HG03060 (cell line): ENCODE measurements around the gene DAB2IP.
"Not testable (repeated sequence)": the region's sequence is repeated elsewhere in the genome, so short reads cannot be mapped to it uniquely, and the experiment has no call there.

Experiments used
- ATAC-seq: cut with Tn5 transposase; IDR thresholded peaks from one replicate; pipeline ENCODE4 v1.9.1; 2021; ENCODE audit warnings: low read depth, moderate number of reproducible peaks; ENCODE audit not compliant: unreplicated experiment

Gene DAB2IP

GRCh38 chr9:121784731-121785411 lies 133.4 kb downstream of the DAB2IP start:
- no peak for ATAC-seq

DNA sequence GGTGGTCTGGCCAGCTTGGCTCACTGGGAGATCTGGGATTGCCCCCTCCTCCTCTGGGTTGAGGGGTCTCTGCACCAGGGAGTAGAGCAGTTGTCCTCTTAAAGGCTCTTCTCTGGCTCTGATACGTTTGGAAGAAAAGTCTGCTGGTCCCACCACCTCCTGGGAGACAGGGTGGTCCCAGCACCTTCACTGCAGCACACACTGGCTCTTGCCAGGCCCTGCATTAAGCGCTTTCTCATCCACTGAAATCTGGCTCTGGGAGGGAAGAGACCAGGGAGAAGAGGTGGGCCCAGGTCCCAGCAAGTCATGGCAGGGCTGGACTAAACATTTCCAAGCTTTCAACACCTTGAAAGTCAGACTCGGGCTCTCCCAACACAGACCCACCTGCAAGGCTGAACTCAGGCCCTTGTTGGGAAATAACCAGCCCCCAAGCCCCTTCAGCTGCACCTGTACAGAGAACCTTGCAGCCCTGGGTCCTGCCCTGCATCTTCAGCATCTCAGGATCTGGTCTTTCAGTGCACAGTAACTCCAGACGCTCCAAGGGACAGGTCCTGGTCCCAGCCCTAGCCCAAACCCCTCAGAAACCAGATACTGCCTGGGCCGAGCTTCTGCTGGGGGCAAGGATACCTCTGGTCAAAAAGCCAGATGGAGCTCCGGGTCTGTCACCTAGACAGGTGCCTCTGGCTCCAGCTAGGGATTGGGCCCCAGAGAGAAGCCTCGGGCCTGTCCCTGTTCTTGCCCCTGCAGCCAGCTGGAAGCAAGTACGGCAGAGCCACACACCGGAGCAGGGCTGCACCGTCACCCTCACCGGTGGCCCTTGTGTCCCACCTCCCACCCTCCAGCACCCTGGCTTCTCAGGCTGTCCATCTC lies 134.5 kb downstream of the DAB2IP start:
- ATAC-seq = no peak

DNA sequence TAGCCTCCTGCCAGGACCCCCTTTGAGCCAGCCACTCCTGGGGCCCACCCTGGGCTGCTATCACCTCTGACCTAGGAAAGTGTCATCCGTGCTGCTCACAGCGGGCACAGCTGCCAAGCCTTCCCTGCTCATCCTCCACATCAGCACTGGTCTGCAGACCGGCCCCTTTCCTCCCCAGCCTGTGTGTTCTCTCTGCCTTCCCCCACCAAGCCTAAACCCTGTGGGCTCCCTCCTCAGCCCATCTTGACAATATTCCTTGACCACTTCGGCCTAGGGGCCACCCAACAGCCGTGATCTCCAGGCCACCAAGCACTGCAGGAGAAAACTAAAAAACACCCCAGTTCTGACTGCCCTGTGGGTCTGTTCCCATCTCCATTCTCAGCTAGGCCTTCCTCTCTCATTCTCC lies 135.1 kb downstream of the DAB2IP start:
- no peak for ATAC-seq

GRCh38 chr9:121786998-121787422 lies 135.6 kb downstream of the DAB2IP start:
- ATAC-seq = no peak

DNA sequence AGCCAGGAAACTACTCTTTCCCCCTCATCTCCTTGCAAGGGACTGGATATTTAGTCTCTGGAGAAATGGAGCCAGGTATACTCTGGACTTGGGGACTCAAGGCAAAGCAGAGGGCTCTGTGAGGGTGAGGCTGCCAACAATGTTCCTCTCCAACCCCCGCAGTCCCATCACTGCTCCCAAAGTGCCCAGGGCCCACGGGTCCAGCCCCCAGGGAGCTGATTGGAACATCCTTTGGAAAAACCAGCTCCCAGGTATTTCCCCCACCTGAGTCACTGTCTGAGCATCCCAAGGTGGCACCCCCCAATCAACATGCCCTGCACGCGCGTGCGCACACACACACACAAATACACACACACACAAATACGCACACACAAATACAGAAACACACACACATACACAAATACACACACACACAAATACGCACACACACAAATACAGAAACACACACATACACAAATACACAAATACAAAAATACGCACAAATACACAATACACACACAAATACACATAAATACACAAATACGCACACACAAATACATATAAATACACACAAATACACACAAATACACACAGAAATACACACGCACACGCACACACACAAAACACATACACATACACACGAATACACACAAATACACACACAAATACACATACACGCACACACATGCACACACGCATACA lies 137.4 kb downstream of the DAB2IP start:
- ATAC-seq = no peak

GRCh38 chr9:121790841-121791240 lies 139.4 kb downstream of the DAB2IP start:
- no peak for ATAC-seq

DNA sequence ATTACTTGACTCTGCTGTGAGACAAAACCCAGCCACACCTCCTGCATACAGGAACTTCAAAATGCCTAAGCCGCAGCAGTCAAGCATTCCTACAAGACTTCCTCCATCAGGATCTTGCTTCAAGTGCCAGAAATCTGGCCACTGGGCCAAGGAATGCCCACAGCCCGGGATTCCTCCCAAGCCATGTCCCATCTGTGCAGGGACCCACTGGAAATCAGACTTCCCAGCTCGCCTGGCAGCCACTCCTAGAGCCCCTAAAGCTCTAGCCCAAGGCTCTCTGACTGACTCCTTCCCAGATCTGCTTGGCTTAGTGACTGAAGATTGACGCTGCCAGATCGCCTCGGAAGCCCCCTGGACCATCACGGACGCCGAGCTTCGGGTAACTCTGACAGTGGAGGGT lies 141.0 kb downstream of the DAB2IP start:
- ATAC-seq = not testable (repeated sequence)

- not testable (repeated sequence) for ATAC-seq
Observed at GRCh38 chr9:121794334-121794733, 142.9 kb downstream of the DAB2IP start.

DNA sequence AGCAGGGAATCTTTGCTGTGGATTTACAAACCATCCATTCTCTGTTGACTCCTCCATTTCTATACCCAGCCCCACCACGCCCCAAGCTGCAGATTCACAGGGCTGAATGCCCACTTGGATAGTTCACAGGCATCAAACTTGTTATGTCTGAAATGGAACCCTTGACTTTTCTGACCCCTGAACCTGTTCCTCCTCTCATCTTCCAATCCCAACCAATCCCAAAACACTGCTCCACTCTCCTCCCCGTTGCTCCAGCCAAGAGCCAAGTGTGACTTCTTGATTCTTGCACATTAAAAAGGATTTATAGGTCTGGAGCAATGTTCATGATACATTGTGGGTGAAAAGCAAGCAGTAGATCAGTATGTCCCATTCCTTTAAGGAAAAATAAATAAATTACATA lies 145.6 kb downstream of the DAB2IP start:
- no peak for ATAC-seq

DNA sequence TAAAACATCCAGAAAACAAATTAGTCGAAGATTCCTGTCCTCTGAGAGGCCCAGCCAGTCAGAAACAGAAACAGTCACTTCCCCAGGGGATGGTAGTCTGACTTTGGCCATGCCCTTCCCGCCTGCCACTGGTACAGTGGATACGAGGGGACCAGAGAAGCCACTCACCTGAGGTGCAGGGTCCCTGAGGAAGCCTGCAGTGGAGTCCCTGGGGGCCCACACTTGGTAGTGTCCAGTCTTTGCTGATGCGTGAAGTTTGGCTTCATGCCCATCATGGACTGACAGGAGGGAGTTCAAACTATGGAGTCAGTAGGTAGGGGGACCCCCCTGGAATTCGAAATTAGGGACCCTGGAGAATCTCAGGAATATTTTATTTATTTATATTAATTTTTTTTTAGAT lies 147.5 kb downstream of the DAB2IP start:
- no peak for ATAC-seq

GRCh38 chr9:121800376-121800775 lies 148.9 kb downstream of the DAB2IP start:
- no peak for ATAC-seq

DNA sequence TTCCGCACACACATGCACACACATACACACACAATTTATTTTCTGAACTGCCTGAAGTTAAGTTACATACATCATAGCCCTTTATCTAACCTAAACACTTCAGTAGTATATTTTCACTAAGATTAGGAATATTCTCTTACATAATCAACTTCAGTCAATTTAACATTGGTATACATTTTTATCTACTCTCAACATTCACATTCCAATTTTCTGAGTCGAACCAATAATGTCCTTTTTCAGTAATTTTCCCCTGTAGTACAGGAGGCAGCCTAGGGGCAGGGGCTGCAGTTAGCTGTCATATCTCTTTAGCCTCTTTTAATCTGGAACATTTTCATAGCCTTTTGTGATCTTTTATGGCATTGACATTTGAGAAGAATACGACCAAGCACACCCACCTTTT lies 150.1 kb downstream of the DAB2IP start:
- ATAC-seq = no peak

- ATAC-seq = no peak
Observed at GRCh38 chr9:121802753-121803152, 151.3 kb downstream of the DAB2IP start.

GRCh38 chr9:121807069-121807822 lies 155.8 kb downstream of the DAB2IP start:
- no peak for ATAC-seq

GRCh38 chr9:121807823-121808278 lies 156.4 kb downstream of the DAB2IP start:
- no peak for ATAC-seq

DNA sequence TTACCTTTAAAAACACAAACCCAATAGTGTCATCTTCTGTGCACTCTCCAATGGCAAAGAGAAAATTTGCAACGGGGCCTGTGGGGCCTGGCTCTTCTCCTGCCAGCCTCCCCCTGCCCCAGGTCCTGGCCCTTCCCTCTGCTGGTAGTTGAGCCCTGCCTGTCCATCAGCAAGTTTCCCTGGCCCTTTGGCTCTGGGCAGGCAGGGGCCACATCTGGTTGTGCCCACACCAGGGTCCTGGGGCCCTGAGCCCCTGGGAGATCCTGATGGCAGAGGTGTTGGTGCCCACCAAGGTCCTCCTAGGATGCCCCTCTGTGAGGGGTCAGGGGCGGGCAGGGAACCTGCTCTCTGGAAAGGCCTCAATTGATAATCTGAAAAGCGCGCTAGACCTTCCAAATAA lies 157.3 kb downstream of the DAB2IP start:
- ATAC-seq = no peak

DNA sequence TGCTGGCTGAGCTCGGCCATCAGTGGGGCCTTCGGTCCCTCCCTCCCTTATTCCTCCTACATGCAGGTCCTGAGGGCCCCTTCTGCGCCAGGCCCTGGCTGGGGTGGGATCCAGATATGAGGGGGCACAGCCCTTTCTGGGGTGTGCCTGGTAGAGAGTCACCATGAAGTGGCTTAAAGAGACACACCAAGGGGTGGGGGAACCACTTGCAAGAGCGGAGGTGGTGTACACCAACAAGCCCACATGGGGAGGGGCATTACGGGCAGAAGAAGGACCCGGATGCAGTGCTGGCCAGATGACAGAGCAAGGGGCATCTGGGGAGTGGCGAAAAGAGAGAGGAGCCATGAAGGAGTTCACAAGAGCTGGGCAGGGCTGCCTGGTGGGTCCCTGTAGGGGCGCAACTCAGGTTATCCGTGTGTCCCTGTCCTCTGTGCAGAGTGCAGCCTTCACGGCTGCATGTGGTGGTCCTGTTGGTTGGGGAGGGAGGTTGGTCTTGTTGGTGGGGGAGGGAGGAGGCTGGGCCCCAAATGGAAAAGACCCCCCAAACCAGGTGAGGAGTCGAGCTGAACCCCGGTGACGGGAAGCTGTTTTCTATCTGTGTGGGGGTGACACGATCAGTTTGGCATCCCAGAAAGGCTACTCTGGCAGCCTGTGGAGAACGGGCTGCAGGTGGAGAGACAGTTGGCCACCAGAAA lies 158.1 kb downstream of the DAB2IP start:
- ATAC-seq = no peak

DNA sequence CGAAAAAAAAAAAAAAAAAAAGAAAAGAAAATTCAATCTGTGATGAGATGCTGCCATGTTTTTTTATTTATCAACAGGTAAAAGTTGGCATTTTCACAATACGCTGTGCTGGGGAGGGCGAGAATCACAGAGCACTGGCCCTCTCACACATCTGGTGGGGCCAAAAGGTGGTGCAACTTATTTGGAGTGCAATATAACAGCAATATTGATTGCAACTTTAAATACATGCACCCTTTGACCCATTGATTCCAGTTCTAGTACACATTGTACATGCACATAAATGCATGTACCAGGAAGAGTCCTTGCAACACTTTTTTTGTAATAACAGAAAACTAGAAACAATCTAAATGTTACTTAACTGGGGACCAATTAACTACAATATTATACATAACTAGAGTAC lies 159.1 kb downstream of the DAB2IP start:
- ATAC-seq = no peak

DNA sequence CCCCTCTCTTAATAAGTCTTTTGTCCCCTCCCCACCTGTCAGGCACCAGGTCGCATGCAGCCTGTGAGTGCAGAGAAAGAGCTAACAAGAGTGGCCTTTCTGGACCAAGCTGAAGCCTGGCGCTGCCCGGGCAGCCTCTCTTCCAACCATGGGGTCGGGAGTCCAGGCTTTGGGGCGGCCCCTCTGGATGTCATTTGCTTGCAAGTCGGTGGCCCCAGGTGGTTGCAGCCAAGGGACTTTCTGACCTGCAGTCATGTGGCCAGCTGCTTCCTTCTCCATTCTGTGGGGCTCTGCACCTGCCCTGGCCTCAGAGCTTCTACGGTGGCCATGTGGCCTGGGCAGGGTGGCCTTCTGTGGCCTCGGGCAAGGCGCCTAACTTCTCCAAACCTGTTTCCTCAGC lies 159.7 kb downstream of the DAB2IP start:
- ATAC-seq = no peak

- ATAC-seq = no peak
Observed at GRCh38 chr9:121811751-121812150, 160.3 kb downstream of the DAB2IP start.
